Adrenal gland (tissue), 12 donors: ENCODE measurements around the gene VWF. TPM values are rescaled to one million over a fixed set of nuclear protein-coding genes. Genes with fewer than 3 reads are reported as not detected.

ENCODE experiments used
- DNase-seq, 7 donors: peaks; one replicate each; pipeline ENCODE4 v3.0.0-alpha.2; 2019 to 2020
- H3K27ac ChIP-seq, 5 donors: fragments of 200-600 bp; sonication (generic) in 4 of 5; 1 replicate in 3 of 5; 2 replicates in 2 of 5; pipeline versions ENCODE4 v1.5.1 to v1.8.0; 2016 to 2020; ENCODE audit warnings: mild to moderate bottlenecking in 1 of 5
- H3K27me3 ChIP-seq: fragments of 200-600 bp; 2 replicates; pipeline ENCODE4 v1.8.0; 2021
- H3K36me3 ChIP-seq, 2 donors: fragments of 200-600 bp; replicated peaks in 1 of 2; 1 replicate in 1 of 2; 2 replicates in 1 of 2; pipeline versions ENCODE4 v1.5.1 to v1.8.0; 2018 to 2022
- H3K4me1 ChIP-seq, 2 donors: fragments of 200-600 bp; replicated peaks in 1 of 2; 1 replicate in 1 of 2; 2 replicates in 1 of 2; pipeline versions ENCODE4 v1.5.1 to v1.8.0; 2018 to 2021
- H3K4me3 ChIP-seq, 4 donors: fragments of 200-600 bp; sonication (generic) in 3 of 4; one replicate each; pipeline ENCODE4 v1.5.1; 2016 to 2018
- H3K9me3 ChIP-seq, 3 donors: fragments of 200-600 bp; sonication (generic) in 1 of 3; replicated peaks in 1 of 3; 1 replicate in 2 of 3; 2 replicates in 1 of 3; pipeline versions ENCODE4 v1.5.1 to v1.8.0; 2016 to 2021
- POLR2A ChIP-seq, 2 donors: fragments of 450-650 bp; IDR thresholded peaks; one replicate each; pipeline ENCODE4 v1.6.1; 2017; ENCODE audit warnings: antibody characterized with exemption in 2 of 2, mild to moderate bottlenecking in 2 of 2, moderate library complexity in 1 of 2
- WGBS, 4 donors: extraction: QIAGEN DNeasy Blood & Tissue Kit in 2 of 4; methylation state at CpG; one replicate each; pipeline versions ENCODE4 v1.1.5 to v1.1.7; 2013 to 2017; 5-methylcytosine and 5-hydroxymethylcytosine counted together
- intact Hi-C, 2 donors: fragments of 100-400 bp; cut with DNase I; formaldehyde crosslinking; loops; one replicate each; pipeline versions ENCODE4 v1.14.1 to v1.15.0; 2022 to 2023
- polyA plus RNA-seq, 3 donors: library from polyadenylated mRNA; stranded (reverse); fragments of 200-250 nt in 2 of 3; fragments of 350-450 nt in 1 of 3; fragmentation: Illumina TruSeq in 1 of 3; extraction: RNeasy Lipid Tissue Mini Kit (QIAGEN cat#74804) in 1 of 3; gene quantifications; one replicate each; pipeline ENCODE4 v1.2.3, GENCODE V29; 2013 to 2014
- total RNA-seq, 9 donors: library from RNA; depleted of rRNA in 4 of 9; stranded (reverse); fragments of >200 nt in 4 of 9; fragments of 120-200 nt in 1 of 9; fragmentation: NEBNext Ultra II Directional in 1 of 9; extraction: Animal tissue kit (Norgen Biotek cat#: 25700) in 1 of 9; gene quantifications; one replicate each; pipeline versions ENCODE4 v1.1.0 to v1.2.4, GENCODE V29; 2013 to 2023
- TF ChIP-seq, protein P1 (sequence below), 6 experiments: fragments of 450-650 bp in 4 of 6; fragments of 200-600 bp in 2 of 6; sonication (generic) in 1 of 6; IDR thresholded peaks; 1 replicate in 5 of 6; 2 replicates in 1 of 6; pipeline versions ENCODE4 v1.5.1 to v1.8.0; 2016 to 2021; ENCODE audit warnings: antibody characterized with exemption in 6 of 6, mild to moderate bottlenecking in 2 of 6, moderate library complexity in 1 of 6
- donor health status: healthy with polysubstance abuse.
- donor health status: Bipolar disorder and iron deficiency.
- donor health status: DM: yes; HTN: yes; CAD: no.
- donor health status: DM: no; HTN: no; CAD: no.
- donor health status: DM: no; HTN: no; CAD: no.
- donor health status: DM: yes; HTN: yes; CAD: no.

The VWF gene
- total and polyA plus RNA-seq, 12 donors, result 2.0 to 60.1 (median 36.2) TPM

DNA sequence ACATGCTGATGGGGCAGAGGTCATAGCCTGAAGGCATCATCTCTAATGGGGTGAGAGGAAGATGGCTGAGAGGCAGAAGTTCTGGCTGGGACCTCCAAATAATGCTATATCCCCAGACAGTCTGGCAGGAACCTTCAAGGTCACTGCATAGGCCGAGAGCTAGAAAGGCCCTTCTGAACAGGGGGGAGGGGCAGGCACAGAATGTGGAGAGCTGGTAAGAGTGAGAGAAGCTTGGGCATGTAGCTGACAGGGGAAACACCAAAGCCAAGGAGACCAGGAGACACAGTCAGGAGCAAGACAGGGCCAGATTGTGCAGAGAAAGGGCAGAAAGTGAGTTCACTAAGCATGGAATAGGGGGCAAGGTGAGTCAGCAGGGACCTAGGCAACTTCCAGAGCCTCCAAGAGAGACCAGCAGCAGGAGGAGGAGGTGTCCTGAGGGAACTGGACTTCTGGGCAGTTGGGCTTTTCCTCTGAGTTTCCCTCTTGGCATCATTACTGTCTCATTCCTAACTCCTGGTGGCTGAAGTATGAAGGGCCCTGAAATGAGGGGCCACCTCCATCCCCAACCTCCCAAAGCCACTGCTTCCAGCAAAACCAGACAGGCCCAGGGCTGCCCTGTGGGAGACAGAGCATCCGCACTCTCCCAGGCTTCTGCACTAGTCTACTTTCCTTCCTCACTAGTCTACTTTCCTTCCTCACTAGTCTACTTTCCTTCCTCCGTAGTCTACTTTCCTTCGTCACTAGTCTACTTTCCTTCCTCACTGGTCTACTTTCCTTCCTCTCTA is 196.5 kb downstream of the VWF start:
- no peak for DNase-seq
- intact Hi-C loops, result no loop called here
- 70 to 78% (median 73%) methylated on average over 4 of the region's 4 CpGs for WGBS, 4 donors

DNA sequence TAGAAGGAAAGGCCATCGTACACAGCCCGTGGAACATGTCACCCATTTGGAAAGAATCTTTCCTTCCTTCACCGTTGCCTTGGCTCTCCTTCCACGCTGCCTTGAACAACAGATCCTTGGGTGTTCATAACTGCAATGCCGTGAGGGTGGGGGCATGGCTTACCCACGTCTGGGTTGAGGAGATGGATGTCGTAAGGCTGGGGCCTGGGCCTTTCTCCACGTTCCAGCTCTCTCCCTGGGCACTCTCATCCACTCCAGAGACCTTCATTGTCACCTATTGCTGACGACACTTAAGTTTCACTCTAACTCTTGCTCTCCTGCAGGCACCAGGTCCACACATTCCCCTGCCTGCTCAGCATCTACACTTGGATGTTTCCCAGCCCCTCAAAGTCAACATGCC is 198.8 kb downstream of the VWF start:
- no peak for TF ChIP-seq POLR2A (IDR thresholded peaks at IDR 0.05)
- TF ChIP-seq, protein P1, sequence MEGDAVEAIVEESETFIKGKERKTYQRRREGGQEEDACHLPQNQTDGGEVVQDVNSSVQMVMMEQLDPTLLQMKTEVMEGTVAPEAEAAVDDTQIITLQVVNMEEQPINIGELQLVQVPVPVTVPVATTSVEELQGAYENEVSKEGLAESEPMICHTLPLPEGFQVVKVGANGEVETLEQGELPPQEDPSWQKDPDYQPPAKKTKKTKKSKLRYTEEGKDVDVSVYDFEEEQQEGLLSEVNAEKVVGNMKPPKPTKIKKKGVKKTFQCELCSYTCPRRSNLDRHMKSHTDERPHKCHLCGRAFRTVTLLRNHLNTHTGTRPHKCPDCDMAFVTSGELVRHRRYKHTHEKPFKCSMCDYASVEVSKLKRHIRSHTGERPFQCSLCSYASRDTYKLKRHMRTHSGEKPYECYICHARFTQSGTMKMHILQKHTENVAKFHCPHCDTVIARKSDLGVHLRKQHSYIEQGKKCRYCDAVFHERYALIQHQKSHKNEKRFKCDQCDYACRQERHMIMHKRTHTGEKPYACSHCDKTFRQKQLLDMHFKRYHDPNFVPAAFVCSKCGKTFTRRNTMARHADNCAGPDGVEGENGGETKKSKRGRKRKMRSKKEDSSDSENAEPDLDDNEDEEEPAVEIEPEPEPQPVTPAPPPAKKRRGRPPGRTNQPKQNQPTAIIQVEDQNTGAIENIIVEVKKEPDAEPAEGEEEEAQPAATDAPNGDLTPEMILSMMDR (IDR thresholded peaks at IDR 0.05), result no peak
- H3K4me3 ChIP-seq, result no peak overlapping the region
- WGBS, 4 donors, result 74 to 83% (median 79%) methylated on average over 8 to 9 of the region's 9 CpGs
- H3K4me1 ChIP-seq, result no peaks in the 10 kb centered on the region
- no peaks in the 10 kb centered on the region for H3K36me3 ChIP-seq
- H3K27ac ChIP-seq, result no peak overlapping the region
- H3K9me3 ChIP-seq, result no peaks in the 10 kb centered on the region
- intact Hi-C loops, result no loop called here
- no peak for DNase-seq
- peaks cover 3% of the 10 kb centered on the region for H3K27me3 ChIP-seq

More for the DNA sequence above, 196.5 kb downstream of the VWF start:
- Histone ChIP-seq H3K27ac (no peak overlapping the region), H3K4me3 (no peak overlapping the region), H3K9me3 (no peaks in the 10 kb centered on the region), H3K27me3 (peaks cover 6% of the 10 kb centered on the region), H3K36me3 (no peaks in the 10 kb centered on the region), H3K4me1 (no peaks in the 10 kb centered on the region)
- no peak for TF ChIP-seq POLR2A (IDR thresholded peaks at IDR 0.05)
- TF ChIP-seq, protein P1 (IDR thresholded peaks at IDR 0.05), result no peak

DNA sequence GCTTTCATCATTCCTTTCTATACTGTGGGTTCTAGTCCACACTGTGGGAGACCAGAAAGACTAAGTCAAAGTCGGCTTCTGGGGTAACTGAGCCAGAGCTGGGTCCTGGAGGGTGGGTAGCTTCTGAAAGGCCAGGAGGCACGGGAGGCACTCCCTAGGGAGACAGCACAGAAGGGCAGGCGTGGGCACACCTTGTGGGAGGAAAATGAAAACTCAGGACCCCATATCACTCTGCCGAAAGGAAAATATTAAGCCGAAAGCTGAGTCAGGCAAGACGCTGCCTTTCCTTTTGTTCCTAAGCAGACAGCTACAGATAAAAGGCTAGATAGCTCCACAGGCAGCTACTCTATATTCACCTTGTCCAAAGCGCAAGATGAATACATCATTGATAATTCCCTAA is 200.1 kb downstream of the VWF start:
- Histone ChIP-seq H3K4me3 (no peak overlapping the region), H3K36me3 (no peaks in the 10 kb centered on the region), H3K27ac (no peak overlapping the region), H3K4me1 (no peaks in the 10 kb centered on the region), H3K9me3 (no peaks in the 10 kb centered on the region), H3K27me3 (no peaks in the 10 kb centered on the region)
- 64 to 78% (median 73%) methylated on average over 7 of the region's 7 CpGs for WGBS, 4 donors
- peak in 1 of 7 donors; percentile 11 for DNase-seq
- TF ChIP-seq POLR2A (IDR thresholded peaks at IDR 0.05), result no peak
- TF ChIP-seq, protein P1 (IDR thresholded peaks at IDR 0.05), result no peak
- intact Hi-C loops, result no loop called here

DNA sequence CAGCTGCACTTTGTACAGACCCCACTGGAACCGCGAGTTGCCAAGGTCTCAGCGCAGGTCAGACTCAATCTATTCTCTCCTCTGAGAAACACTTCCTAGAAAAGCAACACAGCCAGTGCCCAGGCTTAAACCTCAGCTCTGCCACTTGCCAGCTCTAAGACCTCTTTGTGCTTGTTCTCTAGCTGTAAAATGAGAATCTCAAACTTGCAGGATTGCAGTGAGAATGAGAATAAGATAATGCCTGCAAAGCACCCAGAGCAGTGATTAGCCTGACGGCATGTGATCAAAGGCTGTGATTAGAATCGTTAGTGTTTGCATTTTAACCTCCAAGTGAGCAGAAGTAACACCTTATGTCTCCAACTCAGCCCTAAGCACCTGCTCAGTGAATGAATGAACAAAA is 200.7 kb downstream of the VWF start:
- WGBS, 4 donors, result 53 to 65% (median 63%) methylated on average over 5 of the region's 5 CpGs
- TF ChIP-seq, protein P1 (IDR thresholded peaks at IDR 0.05), result no peak
- TF ChIP-seq POLR2A (IDR thresholded peaks at IDR 0.05), result no peak
- Histone ChIP-seq H3K4me1 (no peaks in the 10 kb centered on the region), H3K27ac (no peak overlapping the region), H3K36me3 (no peaks in the 10 kb centered on the region), H3K9me3 (no peaks in the 10 kb centered on the region), H3K4me3 (no peak overlapping the region), H3K27me3 (no peaks in the 10 kb centered on the region)
- peak in 1 of 7 donors; percentile 17 for DNase-seq
- intact Hi-C loops, result no loop called here
